ENCODE measurements around the gene DSC2.
"Not testable (repeated sequence)": the region's sequence is repeated elsewhere in the genome, so short reads cannot be mapped to it uniquely, and the experiment has no call there.

The DSC2 gene

DNA sequence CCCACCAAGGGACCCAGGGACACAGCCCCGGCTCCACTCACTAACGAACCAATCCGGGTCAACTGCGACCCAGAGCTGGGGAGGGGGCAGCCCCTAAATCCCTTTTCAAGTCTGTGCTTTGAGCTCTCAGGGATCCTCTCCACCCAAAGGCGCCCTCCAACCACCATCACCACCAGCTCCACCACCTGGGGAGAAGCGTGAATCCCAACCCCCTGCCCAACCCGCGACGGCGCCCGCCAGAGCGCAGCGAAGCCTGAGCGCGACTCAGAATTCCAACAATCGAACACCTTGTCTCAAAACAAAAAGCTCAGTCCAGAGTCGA lies 60.2 kb downstream of the DSC2 start:
- H3K9ac ChIP-seq (ENCODE audit: low read depth, low read length) = peak overlapping the region; percentile 70; the same call in 1 of the 2 replicates
- H3K27ac ChIP-seq (ENCODE audit: low read length) = no peak overlapping the region
- H3K9me3 ChIP-seq (ENCODE audit: insufficient read depth, low read depth, low read length) = no peaks in the 10 kb centered on the region
- H3K4me1 ChIP-seq (ENCODE audit: insufficient read depth, low read length) = peaks cover 14% of the 10 kb centered on the region; the same call in 1 of the 2 replicates
- peaks cover 80% of the 10 kb centered on the region for H3K27me3 ChIP-seq (ENCODE audit: insufficient read depth, low read length)
- peak overlapping the region; percentile 84 for H3K4me3 ChIP-seq (ENCODE audit: low read length)
- H3K36me3 ChIP-seq (ENCODE audit: insufficient read depth, low read depth, low read length) = no peaks in the 10 kb centered on the region

DNA sequence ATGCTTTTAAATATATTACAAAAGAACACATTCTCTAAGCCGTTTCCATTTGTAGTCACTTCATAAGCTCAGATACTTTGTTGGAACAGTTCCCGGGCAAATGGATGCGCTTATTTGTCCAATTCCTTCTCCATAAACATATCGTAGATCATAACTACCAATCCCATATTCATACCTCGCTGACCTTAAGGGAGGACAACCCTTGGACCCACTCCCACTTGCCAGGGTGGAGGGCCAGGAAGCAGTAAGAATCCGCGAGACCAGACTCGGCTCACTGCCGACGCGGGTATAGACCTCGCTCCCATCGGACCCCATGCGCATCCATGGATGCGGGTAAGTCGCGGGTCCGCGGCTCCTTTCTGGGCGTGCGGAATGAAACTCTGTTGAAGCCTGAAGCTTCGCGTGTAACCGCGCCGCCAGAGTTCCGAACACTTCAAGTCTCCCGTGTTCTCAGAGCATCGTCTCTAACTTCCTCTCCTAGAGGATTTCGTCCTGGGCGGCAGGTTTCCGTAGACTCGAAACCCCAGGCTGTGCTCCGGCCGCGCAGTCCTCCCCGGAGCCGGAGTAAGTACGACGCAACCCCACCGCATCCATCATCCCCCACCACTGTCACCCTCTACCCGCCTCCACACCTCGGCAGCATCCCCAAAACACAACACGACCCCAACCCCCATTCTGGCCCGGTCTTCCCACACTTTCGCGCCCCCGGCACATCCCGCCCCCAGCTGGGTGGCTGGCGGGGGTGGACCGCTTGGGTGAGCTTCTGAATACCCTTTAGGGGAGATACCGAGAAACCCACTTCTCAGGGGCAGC lies 60.7 kb downstream of the DSC2 start:
- peak overlapping the region; percentile 84 for H3K4me3 ChIP-seq (ENCODE audit: low read length)
- H3K27ac ChIP-seq (ENCODE audit: low read length) = no peak overlapping the region

DNA sequence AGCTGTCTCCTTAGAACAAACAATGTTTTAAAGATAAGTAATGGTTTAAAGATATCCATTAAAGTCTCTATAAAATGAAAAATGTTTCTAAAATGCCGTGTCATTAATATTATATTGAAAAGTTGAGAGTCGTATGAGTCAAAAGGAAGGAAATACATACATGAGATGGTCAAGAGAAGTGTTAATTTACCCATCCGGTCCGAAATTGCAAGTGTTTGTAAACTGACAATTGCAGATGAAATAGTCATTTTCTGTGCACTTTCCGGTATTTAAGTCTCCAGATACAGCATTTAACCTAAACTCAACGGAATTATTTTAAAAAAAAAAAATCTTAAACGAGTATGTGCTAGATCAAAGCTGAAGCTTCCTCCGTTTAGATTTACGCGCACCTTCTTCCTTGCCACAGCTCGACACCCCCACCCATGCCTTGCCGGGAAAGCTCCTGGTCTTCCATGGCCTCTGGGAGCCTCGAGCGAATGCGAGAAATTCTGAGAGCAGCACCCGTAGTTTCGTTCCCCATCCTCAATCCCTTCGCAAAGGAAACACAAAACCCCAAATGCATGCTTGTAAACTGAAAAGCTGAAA lies 61.4 kb downstream of the DSC2 start:
- Histone ChIP-seq H3K27ac (ENCODE audit: low read length) (no peak overlapping the region), H3K4me3 (ENCODE audit: low read length) (peak overlapping the region; percentile 84), H3K9me3 (ENCODE audit: insufficient read depth, low read depth, low read length) (no peaks in the 10 kb centered on the region), H3K36me3 (ENCODE audit: insufficient read depth, low read depth, low read length) (no peaks in the 10 kb centered on the region), H3K4me1 (ENCODE audit: insufficient read depth, low read length) (peaks cover 14% of the 10 kb centered on the region; the same call in 1 of the 2 replicates), H3K9ac (ENCODE audit: low read depth, low read length) (no peak overlapping the region), H3K27me3 (ENCODE audit: insufficient read depth, low read length) (peaks cover 74% of the 10 kb centered on the region)

More for the DNA sequence above, 60.7 kb downstream of the DSC2 start:
- no peaks in the 10 kb centered on the region for H3K9me3 ChIP-seq (ENCODE audit: insufficient read depth, low read depth, low read length)
- H3K4me1 ChIP-seq (ENCODE audit: insufficient read depth, low read length) = peaks cover 14% of the 10 kb centered on the region; the same call in 1 of the 2 replicates
- peak overlapping the region; percentile 70; the same call in 1 of the 2 replicates for H3K9ac ChIP-seq (ENCODE audit: low read depth, low read length)
- no peaks in the 10 kb centered on the region for H3K36me3 ChIP-seq (ENCODE audit: insufficient read depth, low read depth, low read length)
- H3K27me3 ChIP-seq (ENCODE audit: insufficient read depth, low read length) = peaks cover 78% of the 10 kb centered on the region

DNA sequence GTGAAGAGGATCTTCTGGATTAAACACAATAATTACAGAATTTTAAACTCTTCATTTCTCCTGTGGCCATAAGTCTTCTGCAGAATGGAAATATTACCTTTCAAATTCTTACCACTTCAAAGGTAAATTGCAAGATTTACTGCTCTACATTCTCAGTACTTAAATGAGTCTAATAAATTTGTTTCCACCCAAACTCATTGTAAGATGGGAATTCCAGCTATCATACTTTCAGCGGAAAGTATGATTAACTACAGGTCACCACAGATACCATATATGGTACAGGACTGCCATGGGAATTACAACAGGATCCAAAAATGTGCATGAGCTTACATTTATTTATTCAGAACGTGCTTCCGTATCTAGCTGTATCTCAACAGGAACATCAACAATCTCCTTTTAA lies 62.8 kb downstream of the DSC2 start:
- Histone ChIP-seq H3K36me3 (ENCODE audit: insufficient read depth, low read depth, low read length) (no peaks in the 10 kb centered on the region), H3K27ac (ENCODE audit: low read length) (no peak overlapping the region), H3K4me1 (ENCODE audit: insufficient read depth, low read length) (peaks cover 14% of the 10 kb centered on the region; the same call in 1 of the 2 replicates), H3K4me3 (ENCODE audit: low read length) (no peak overlapping the region), H3K9me3 (ENCODE audit: insufficient read depth, low read depth, low read length) (no peaks in the 10 kb centered on the region), H3K27me3 (ENCODE audit: insufficient read depth, low read length) (peaks cover 62% of the 10 kb centered on the region), H3K9ac (ENCODE audit: low read depth, low read length) (no peak overlapping the region)

DNA sequence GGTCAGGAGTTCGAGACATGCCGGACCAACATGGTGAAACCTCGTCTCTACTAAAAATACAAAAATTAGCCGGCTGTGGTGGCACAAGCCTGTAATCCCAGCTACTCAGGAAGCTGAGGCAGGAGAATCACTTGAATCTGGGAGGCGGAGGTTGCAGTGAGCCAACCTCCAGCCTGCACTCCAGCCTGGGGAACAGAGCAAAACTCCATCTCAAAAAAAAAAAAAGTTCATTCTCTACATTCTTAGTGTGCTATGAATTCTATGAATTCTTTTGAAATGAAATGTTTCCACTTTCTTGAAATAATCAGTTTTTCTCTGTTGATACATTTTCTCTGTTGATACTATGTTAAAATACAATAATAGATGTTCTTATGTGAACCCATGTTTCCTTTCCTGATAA lies 64.5 kb downstream of the DSC2 start:
- peaks cover 45% of the 10 kb centered on the region for H3K27me3 ChIP-seq (ENCODE audit: insufficient read depth, low read length)

DNA sequence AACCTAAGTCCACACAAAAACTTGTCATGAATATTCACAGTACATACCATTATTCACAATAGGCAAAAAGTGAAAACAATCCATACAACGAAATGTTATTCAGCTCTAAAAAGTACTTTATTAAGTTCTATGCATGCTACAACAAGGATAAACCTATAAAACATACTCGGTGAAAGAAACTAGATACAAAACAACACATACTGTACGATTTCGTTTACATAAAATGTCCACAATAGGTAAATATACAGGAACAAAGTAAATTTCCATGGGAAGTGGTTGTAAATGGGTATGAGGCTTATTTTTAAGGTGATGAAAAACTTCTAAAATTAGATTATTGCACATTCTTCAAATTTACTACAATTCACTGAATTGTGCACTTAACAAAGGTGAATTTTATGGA lies 67.7 kb downstream of the DSC2 start:
- H3K9me3 ChIP-seq (ENCODE audit: insufficient read depth, low read depth, low read length) = no peaks in the 10 kb centered on the region
- no peak overlapping the region for H3K9ac ChIP-seq (ENCODE audit: low read depth, low read length)
- H3K4me1 ChIP-seq (ENCODE audit: insufficient read depth, low read length) = no peaks in the 10 kb centered on the region
- H3K4me3 ChIP-seq (ENCODE audit: low read length) = no peak overlapping the region
- H3K27ac ChIP-seq (ENCODE audit: low read length) = no peak overlapping the region
- peaks cover 13% of the 10 kb centered on the region for H3K27me3 ChIP-seq (ENCODE audit: insufficient read depth, low read length)
- H3K36me3 ChIP-seq (ENCODE audit: insufficient read depth, low read depth, low read length) = no peaks in the 10 kb centered on the region

More for the DNA sequence above, 64.5 kb downstream of the DSC2 start:
- not testable (repeated sequence) for H3K9ac ChIP-seq (ENCODE audit: low read depth, low read length); H3K36me3 ChIP-seq (ENCODE audit: insufficient read depth, low read depth, low read length); H3K9me3 ChIP-seq (ENCODE audit: insufficient read depth, low read depth, low read length); H3K27ac ChIP-seq (ENCODE audit: low read length); H3K4me3 ChIP-seq (ENCODE audit: low read length)
- H3K4me1 ChIP-seq (ENCODE audit: insufficient read depth, low read length) = peaks cover 11% of the 10 kb centered on the region; the same call in 1 of the 2 replicates

DNA sequence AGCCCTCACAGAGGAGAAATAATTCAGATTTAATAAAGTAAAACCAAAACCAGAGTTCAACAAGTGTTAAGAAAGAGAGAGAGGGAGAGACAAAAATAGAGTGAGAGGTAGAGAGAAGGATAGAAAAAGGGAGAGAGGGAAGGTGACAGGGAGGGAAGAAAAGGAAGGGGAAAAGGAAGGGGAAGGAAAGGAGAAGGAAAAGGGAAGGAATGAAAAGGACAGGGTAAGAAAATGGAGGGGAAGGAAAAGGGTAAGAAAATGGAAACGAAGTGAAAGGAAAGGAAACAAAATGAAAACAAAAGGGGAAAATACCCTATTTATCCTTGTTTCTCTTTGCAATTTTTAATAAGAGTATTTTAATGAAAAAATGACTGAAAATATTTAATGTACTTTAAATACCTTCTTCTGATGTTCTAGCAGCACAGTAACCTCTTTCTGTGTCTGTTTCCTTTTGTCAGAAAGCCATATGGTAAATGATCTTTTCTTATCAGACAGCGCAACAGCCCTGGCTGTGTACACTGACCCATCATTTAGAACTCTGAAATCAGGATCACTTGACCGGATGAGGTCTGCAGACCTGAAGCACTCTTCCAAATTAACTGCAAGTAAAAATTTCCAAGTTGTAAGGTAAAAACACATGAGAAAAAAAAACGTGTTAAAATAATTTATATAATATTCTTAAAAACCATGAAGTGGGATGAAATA lies 71.5 kb downstream of the DSC2 start:
- no peaks in the 10 kb centered on the region for H3K9me3 ChIP-seq (ENCODE audit: insufficient read depth, low read depth, low read length)
- no peak overlapping the region for H3K4me3 ChIP-seq (ENCODE audit: low read length)
- no peaks in the 10 kb centered on the region for H3K36me3 ChIP-seq (ENCODE audit: insufficient read depth, low read depth, low read length)
- no peak overlapping the region for H3K27ac ChIP-seq (ENCODE audit: low read length)
- H3K9ac ChIP-seq (ENCODE audit: low read depth, low read length) = no peak overlapping the region
- H3K27me3 ChIP-seq (ENCODE audit: insufficient read depth, low read length) = no peaks in the 10 kb centered on the region
- no peaks in the 10 kb centered on the region for H3K4me1 ChIP-seq (ENCODE audit: insufficient read depth, low read length)

DNA sequence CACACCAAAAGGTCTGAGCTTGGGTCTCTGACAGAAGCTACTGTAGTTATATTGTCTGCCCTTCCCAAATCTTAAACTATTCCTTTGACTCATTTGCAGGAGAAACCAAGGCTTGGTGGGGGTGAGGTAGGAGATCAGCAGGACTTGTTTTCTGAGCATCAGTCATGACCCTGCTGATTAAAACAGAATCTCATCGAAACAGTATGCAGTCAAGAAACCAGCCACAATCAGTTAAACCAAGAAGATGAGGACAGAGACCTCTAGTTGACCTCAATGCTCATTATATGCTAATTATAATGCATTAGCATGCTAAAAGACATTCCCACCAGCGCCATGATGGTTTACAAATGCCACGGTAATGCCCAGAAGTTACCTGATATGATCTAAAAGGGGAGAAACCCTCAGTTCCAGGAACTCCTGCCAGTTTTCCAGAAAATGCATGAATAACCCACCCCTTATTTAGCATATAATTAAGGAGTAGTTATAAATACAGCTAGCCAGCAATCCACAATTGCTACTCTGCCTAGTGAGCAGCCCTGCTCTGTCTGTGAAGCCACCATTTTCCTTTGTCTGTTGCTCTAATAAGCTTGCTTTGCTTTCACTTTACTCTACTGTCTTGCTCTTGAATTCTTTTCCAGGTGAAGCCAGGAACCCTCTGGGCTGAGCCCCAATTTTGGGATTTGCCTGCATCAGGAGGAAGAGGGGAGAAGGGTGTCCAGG lies 86.3 kb downstream of the DSC2 start:
- Histone ChIP-seq H3K9me3 (ENCODE audit: insufficient read depth, low read depth, low read length) (no peaks in the 10 kb centered on the region), H3K9ac (ENCODE audit: low read depth, low read length) (no peak overlapping the region), H3K27me3 (ENCODE audit: insufficient read depth, low read length) (no peaks in the 10 kb centered on the region), H3K4me3 (ENCODE audit: low read length) (no peak overlapping the region), H3K27ac (ENCODE audit: low read length) (no peak overlapping the region), H3K4me1 (ENCODE audit: insufficient read depth, low read length) (no peaks in the 10 kb centered on the region), H3K36me3 (ENCODE audit: insufficient read depth, low read depth, low read length) (no peaks in the 10 kb centered on the region)

DNA sequence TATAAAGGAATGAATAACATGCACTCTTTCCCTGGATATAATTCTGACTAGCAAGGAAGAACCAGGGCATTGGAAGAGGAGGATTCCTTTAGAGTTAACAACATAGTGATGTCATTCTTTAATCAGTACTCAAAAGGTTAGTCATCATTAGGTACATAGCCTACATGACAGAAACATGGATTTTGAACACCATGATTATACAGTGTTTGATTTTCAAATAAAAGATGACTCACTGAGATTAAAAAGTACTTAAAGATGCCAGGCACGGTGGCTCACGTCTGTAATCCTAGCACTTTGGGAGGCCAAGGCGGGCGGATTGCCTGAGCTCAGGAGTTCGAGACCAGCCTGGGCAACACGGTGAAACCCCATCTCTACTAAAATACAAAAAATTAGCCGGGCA lies 90.8 kb downstream of the DSC2 start:
- H3K36me3 ChIP-seq (ENCODE audit: insufficient read depth, low read depth, low read length); H3K9ac ChIP-seq (ENCODE audit: low read depth, low read length); H3K4me1 ChIP-seq (ENCODE audit: insufficient read depth, low read length); H3K4me3 ChIP-seq (ENCODE audit: low read length); H3K9me3 ChIP-seq (ENCODE audit: insufficient read depth, low read depth, low read length); H3K27me3 ChIP-seq (ENCODE audit: insufficient read depth, low read length); H3K27ac ChIP-seq (ENCODE audit: low read length): not testable (repeated sequence)

DNA sequence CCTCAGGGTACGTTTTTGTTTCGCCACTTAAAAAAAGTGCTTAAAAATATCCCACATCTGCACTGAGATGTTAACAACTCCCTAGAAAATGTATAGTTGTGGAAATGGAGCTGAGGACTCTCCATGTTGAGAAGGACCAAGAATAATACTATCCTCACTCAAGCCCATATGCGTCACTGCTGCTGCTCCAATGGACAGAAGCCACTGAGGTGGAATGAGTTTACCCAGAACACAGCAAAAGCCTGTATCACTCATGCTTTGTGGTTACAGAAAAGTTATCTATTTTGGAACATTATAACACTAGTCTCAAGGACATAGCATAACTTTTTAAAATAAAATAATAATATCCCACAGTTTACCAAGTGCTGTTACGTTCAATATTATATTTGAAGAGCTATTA lies 91.6 kb downstream of the DSC2 start:
- Histone ChIP-seq H3K4me1 (ENCODE audit: insufficient read depth, low read length) (no peaks in the 10 kb centered on the region), H3K27ac (ENCODE audit: low read length) (no peak overlapping the region), H3K27me3 (ENCODE audit: insufficient read depth, low read length) (no peaks in the 10 kb centered on the region), H3K9me3 (ENCODE audit: insufficient read depth, low read depth, low read length) (no peaks in the 10 kb centered on the region), H3K36me3 (ENCODE audit: insufficient read depth, low read depth, low read length) (no peaks in the 10 kb centered on the region), H3K4me3 (ENCODE audit: low read length) (no peak overlapping the region), H3K9ac (ENCODE audit: low read depth, low read length) (no peak overlapping the region)
